Effector memory CD8-positive, alpha-beta T cell (primary cell): ENCODE measurements around the gene IL1RAP.

Source experiments
- ATAC-seq: fragments of 150-1000 bp; cut with Tn5 transposase; replicated peaks from 2 replicates; pipeline ENCODE4 v1.10.0; 2021; ENCODE audit warnings: mild to moderate bottlenecking, moderate library complexity
- DNase-seq, 3 experiments: peaks; one replicate each; pipeline ENCODE4 v3.0.0; 2021
- H3K27ac Mint-ChIP-seq, 2 donors: one replicate each; pipeline ENCODE4 v1.8.0; 2022; ENCODE audit warnings: mild to moderate bottlenecking in 2 of 2, mixed read lengths in 2 of 2, moderate library complexity in 2 of 2
- H3K27me3 Mint-ChIP-seq, 2 donors: one replicate each; pipeline ENCODE4 v1.8.0; 2022; ENCODE audit warnings: mixed read lengths in 2 of 2
- H3K36me3 Mint-ChIP-seq: one replicate; pipeline ENCODE4 v1.8.0; 2022; ENCODE audit warnings: mild to moderate bottlenecking, moderate library complexity, mixed read lengths; ENCODE audit not compliant: insufficient read depth
- H3K4me1 Mint-ChIP-seq, 2 donors: one replicate each; pipeline ENCODE4 v1.8.0; 2022; ENCODE audit warnings: low read depth in 2 of 2, mixed read lengths in 2 of 2
- H3K4me3 Mint-ChIP-seq, 2 donors: one replicate each; pipeline ENCODE4 v1.8.0; 2022; ENCODE audit warnings: mild to moderate bottlenecking in 2 of 2, mixed read lengths in 2 of 2, moderate library complexity in 2 of 2
- H3K9me3 Mint-ChIP-seq, 2 donors: one replicate each; pipeline ENCODE4 v1.8.0; 2022; ENCODE audit warnings: mixed read lengths in 2 of 2

IL1RAP gene

DNA sequence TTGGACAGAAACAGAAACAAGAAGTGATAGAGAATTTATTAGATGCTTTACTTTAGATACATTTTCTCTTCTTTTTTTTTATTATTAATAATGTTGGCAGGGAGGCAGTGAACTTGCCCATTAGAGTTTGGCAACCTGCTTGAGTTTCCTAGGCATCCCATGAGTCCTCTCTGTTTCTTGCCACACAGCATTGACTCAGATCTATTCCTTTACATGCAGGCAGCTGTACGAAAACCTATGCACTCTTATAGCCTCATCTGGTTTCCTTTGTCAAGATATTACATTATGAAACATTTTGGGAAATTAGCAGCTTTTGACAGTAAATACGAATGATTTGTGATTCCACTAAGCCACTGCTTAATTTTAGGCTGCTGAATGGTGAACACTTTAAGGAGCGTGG lies 23.3 kb downstream of the IL1RAP start:
- peaks cover 16 to 19% of the 10 kb centered on the region in 2 donors for H3K4me1 Mint-ChIP-seq
- DNase-seq (no peak), ATAC-seq (no peak)
- no peaks in the 10 kb centered on the region for H3K9me3 Mint-ChIP-seq
- H3K36me3 Mint-ChIP-seq: no peaks in the 10 kb centered on the region
- H3K4me3 Mint-ChIP-seq: no peak overlapping the region
- no peaks in the 10 kb centered on the region for H3K27me3 Mint-ChIP-seq
- no peak overlapping the region for H3K27ac Mint-ChIP-seq

GRCh38 chr3:190538288-190538687 lies 24.4 kb downstream of the IL1RAP start:
- H3K4me3 Mint-ChIP-seq: no peak overlapping the region
- no peak for ATAC-seq

GRCh38 chr3:190539526-190539925 lies 25.6 kb downstream of the IL1RAP start:
- ATAC-seq (no peak), DNase-seq (no peak)
- Mint-ChIP-seq H3K27ac (no peak overlapping the region), H3K4me3 (no peak overlapping the region), H3K9me3 (no peaks in the 10 kb centered on the region), H3K27me3 (no peaks in the 10 kb centered on the region), H3K4me1 (peaks cover 11 to 16% of the 10 kb centered on the region in 2 donors), H3K36me3 (no peaks in the 10 kb centered on the region)

More at GRCh38 chr3:190538288-190538687, 24.4 kb downstream of the IL1RAP start:
- no peak for DNase-seq
- Mint-ChIP-seq H3K9me3 (no peaks in the 10 kb centered on the region), H3K27me3 (no peaks in the 10 kb centered on the region), H3K36me3 (no peaks in the 10 kb centered on the region), H3K4me1 (peaks cover 14 to 16% of the 10 kb centered on the region in 2 donors), H3K27ac (no peak overlapping the region)

- H3K27me3 Mint-ChIP-seq: no peaks in the 10 kb centered on the region
- no peak overlapping the region for H3K4me3 Mint-ChIP-seq
- no peaks in the 10 kb centered on the region for H3K9me3 Mint-ChIP-seq
- DNase-seq (no peak), ATAC-seq (no peak)
- H3K36me3 Mint-ChIP-seq: no peaks in the 10 kb centered on the region
- peaks cover 10 to 11% of the 10 kb centered on the region in 2 donors for H3K4me1 Mint-ChIP-seq
- no peak overlapping the region for H3K27ac Mint-ChIP-seq
These were observed 27.1 kb downstream of the IL1RAP start for GRCh38 chr3:190541008-190541407.

GRCh38 chr3:190541560-190541959 lies 27.7 kb downstream of the IL1RAP start:
- Mint-ChIP-seq H3K36me3 (no peaks in the 10 kb centered on the region), H3K4me1 (peaks cover 8 to 10% of the 10 kb centered on the region in 2 donors), H3K27me3 (no peaks in the 10 kb centered on the region), H3K4me3 (no peak overlapping the region), H3K9me3 (no peaks in the 10 kb centered on the region), H3K27ac (no peak overlapping the region)
- no peak for ATAC-seq
- DNase-seq: no peak

- Mint-ChIP-seq H3K27me3 (no peaks in the 10 kb centered on the region), H3K4me3 (no peak overlapping the region), H3K4me1 (peaks cover 7 to 9% of the 10 kb centered on the region in 2 donors), H3K36me3 (no peaks in the 10 kb centered on the region), H3K9me3 (no peaks in the 10 kb centered on the region), H3K27ac (no peak overlapping the region)
- DNase-seq: no peak
- no peak for ATAC-seq
These were observed 29.0 kb downstream of the IL1RAP start for GRCh38 chr3:190542846-190543245.

DNA sequence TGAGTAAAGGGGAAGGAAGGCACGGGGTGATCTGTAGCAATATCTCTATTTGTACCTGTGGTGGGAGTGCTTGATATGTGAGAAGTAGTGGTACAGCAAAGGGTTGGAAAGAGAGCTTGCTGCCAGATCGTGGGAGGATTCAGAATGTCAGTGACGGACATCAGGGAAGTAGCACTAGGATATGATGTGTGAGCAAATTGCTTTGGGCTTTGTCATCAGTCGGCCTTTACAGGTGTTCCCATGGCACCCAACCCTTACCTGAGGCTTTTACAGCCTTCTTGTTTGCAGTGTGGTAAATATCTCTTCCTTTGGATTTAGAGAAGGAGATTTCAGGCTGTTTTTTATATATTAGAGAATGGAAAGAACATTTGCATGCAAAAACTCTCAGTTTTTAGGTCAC lies 29.8 kb downstream of the IL1RAP start:
- H3K27ac Mint-ChIP-seq: no peak overlapping the region
- H3K36me3 Mint-ChIP-seq: no peaks in the 10 kb centered on the region
- no peaks in the 10 kb centered on the region for H3K9me3 Mint-ChIP-seq
- H3K4me3 Mint-ChIP-seq: no peak overlapping the region
- ATAC-seq (no peak), DNase-seq (no peak)
- H3K27me3 Mint-ChIP-seq: no peaks in the 10 kb centered on the region
- H3K4me1 Mint-ChIP-seq: peaks cover 3 to 4% of the 10 kb centered on the region in 2 donors

DNA sequence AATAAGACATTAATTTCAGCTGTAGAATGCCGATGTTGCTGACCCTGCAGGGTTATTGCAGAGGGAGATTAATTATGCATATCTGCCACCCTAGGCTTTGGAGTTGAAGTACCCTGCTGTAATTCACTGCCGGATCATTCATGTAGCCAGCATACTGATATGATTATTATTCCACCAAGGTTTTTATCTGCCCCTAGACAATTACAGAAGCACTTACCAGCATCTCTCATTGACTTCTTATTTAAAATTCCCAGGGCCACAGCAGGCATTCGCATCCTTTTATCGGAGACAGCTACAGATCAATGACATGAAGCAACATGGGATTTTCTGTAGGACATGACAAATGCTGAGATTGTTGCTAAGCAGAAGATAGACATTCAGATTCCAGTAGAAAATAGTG lies 31.3 kb downstream of the IL1RAP start:
- H3K27ac Mint-ChIP-seq: no peak overlapping the region
- H3K36me3 Mint-ChIP-seq: peaks cover 4% of the 10 kb centered on the region
- no peak overlapping the region for H3K4me3 Mint-ChIP-seq
- ATAC-seq (no peak), DNase-seq (no peak)
- no peaks in the 10 kb centered on the region for H3K27me3 Mint-ChIP-seq
- H3K4me1 Mint-ChIP-seq: peaks cover under 1 to 1% of the 10 kb centered on the region in 2 donors
- no peaks in the 10 kb centered on the region for H3K9me3 Mint-ChIP-seq

- H3K9me3 Mint-ChIP-seq: no peaks in the 10 kb centered on the region
- H3K36me3 Mint-ChIP-seq: peaks cover 4% of the 10 kb centered on the region
- no peak overlapping the region for H3K27ac Mint-ChIP-seq
- peaks cover 0 to 1% of the 10 kb centered on the region in 2 donors for H3K4me1 Mint-ChIP-seq
- H3K27me3 Mint-ChIP-seq: no peaks in the 10 kb centered on the region
- DNase-seq (no peak), ATAC-seq (no peak)
- no peak overlapping the region for H3K4me3 Mint-ChIP-seq
These were observed 33.1 kb downstream of the IL1RAP start for GRCh38 chr3:190546881-190547510.

DNA sequence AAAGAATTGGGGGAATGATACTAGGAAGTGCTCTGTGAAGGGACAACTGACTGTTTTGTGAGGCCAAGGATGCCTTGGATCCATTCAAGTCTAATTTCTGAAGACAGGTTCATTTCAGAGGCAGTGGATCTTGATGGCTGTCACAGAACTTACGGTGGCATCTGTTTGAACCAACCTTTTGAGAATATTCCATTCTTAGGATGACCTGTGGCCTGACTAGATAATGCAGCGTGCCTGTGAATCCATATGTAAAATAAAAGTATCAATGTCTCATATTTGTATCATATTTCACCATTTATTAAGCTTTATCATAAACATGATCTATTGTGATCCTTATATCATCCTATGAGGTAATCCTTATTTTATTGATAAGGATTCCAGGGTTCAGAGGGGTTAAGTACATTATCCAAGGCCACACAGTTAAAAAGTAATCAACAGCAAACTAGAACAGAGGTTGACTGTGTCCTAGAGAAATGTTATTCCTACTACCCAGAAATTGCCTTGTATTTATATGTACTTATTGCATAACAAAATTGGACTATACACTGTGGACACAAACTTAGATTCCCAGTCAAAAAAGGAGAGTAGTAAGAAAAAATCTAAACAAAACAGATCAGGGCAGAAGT lies 34.3 kb downstream of the IL1RAP start:
- DNase-seq (no peak), ATAC-seq (no peak)
- Mint-ChIP-seq H3K27me3 (no peaks in the 10 kb centered on the region), H3K4me3 (no peak overlapping the region), H3K27ac (no peak overlapping the region), H3K4me1 (peaks cover under 1 to 1% of the 10 kb centered on the region in 2 donors), H3K9me3 (no peaks in the 10 kb centered on the region), H3K36me3 (peaks cover 4% of the 10 kb centered on the region)

DNA sequence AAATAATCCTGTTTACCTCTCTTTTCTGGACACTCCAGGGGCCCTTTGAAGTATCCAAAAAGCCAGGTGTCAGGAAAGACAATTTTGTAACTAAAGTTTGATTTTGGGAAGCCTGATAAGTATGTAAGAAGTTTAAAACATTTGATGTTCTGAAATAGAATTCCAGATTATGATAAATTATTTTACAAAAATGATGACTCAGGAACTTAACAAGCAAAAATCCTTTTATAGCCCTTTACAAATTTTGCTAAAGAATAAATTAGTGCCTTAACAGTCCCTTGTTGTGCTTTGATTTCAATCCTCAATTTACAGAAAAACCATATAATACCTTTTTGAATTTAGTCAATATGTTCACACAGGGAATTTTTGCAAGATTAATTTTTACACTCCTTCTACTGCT lies 38.1 kb downstream of the IL1RAP start:
- Mint-ChIP-seq H3K9me3 (no peaks in the 10 kb centered on the region), H3K4me3 (no peak overlapping the region), H3K27me3 (no peaks in the 10 kb centered on the region), H3K36me3 (peaks cover 8% of the 10 kb centered on the region), H3K27ac (no peak overlapping the region), H3K4me1 (peaks cover 6% of the 10 kb centered on the region in 2 donors)
- no peak for DNase-seq
- no peak for ATAC-seq

GRCh38 chr3:190552969-190553759 lies 39.3 kb downstream of the IL1RAP start:
- ATAC-seq (no peak), DNase-seq (no peak)
- Mint-ChIP-seq H3K27me3 (no peaks in the 10 kb centered on the region), H3K36me3 (peaks cover 8% of the 10 kb centered on the region), H3K9me3 (no peaks in the 10 kb centered on the region), H3K27ac (no peak overlapping the region), H3K4me1 (peaks cover 6 to 10% of the 10 kb centered on the region in 2 donors), H3K4me3 (no peak overlapping the region)

DNA sequence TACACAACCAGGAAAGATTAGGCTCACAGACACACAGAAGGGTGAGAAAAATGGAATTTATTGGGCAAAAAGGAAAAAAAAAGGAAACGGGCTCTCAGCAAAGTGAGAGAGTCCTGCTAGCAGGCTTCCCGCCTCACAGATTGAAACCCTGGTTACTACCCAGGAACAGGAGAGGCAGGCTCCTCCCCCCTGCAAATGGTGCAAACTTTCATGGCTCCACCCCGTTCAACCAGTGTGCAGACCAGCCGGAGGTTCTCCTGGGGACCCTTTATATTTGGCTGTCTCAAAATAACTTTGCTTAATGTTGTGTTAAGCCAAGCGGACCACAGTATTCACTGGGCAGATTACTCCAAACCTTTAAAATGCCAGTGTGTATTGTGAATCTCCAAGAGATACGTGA lies 40.3 kb downstream of the IL1RAP start:
- H3K4me3 Mint-ChIP-seq: no peak overlapping the region
- ATAC-seq (no peak), DNase-seq (no peak)
- H3K9me3 Mint-ChIP-seq: no peaks in the 10 kb centered on the region
- H3K36me3 Mint-ChIP-seq: peaks cover 4% of the 10 kb centered on the region
- H3K27me3 Mint-ChIP-seq: no peaks in the 10 kb centered on the region
- no peak overlapping the region for H3K27ac Mint-ChIP-seq
- peaks cover 4 to 10% of the 10 kb centered on the region in 2 donors for H3K4me1 Mint-ChIP-seq

- H3K9me3 Mint-ChIP-seq: no peaks in the 10 kb centered on the region
- ATAC-seq (no peak), DNase-seq (no peak)
- peaks cover 4 to 10% of the 10 kb centered on the region in 2 donors for H3K4me1 Mint-ChIP-seq
- H3K4me3 Mint-ChIP-seq: no peak overlapping the region
- H3K27me3 Mint-ChIP-seq: no peaks in the 10 kb centered on the region
- H3K36me3 Mint-ChIP-seq: peaks cover 9% of the 10 kb centered on the region
- H3K27ac Mint-ChIP-seq: no peak overlapping the region
These were observed 42.5 kb downstream of the IL1RAP start for GRCh38 chr3:190556351-190556750.
